Measurements from ENCODE around the gene KIAA2012. TPM values are rescaled to one million over a fixed set of nuclear protein-coding genes. Genes with fewer than 3 reads are reported as not detected.

Gene KIAA2012
- total RNA-seq, 1 donor from 2014 or later, result not detected

- peak overlapping the region; percentile 4 for H3K27ac Mint-ChIP-seq
- no peak overlapping the region for H3K4me3 Mint-ChIP-seq
- peaks cover 4% of the 10 kb centered on the region for H3K27me3 Mint-ChIP-seq
- DNase-seq, result no peak
- no peaks in the 10 kb centered on the region for H3K9me3 Mint-ChIP-seq
- H3K4me1 Mint-ChIP-seq, result peaks cover 22% of the 10 kb centered on the region
- H3K36me3 Mint-ChIP-seq (ENCODE audit: low read depth), result no peaks in the 10 kb centered on the region
- intact Hi-C loops (cut with micrococcal nuclease), result loop anchor here (10.0 kb wide), 1 partner anchor 385 kb away; the partner anchor contains the start of gene ALS2
Observed at GRCh38 chr2:202169832-202170424, 96.9 kb downstream of the KIAA2012 start.

DNA sequence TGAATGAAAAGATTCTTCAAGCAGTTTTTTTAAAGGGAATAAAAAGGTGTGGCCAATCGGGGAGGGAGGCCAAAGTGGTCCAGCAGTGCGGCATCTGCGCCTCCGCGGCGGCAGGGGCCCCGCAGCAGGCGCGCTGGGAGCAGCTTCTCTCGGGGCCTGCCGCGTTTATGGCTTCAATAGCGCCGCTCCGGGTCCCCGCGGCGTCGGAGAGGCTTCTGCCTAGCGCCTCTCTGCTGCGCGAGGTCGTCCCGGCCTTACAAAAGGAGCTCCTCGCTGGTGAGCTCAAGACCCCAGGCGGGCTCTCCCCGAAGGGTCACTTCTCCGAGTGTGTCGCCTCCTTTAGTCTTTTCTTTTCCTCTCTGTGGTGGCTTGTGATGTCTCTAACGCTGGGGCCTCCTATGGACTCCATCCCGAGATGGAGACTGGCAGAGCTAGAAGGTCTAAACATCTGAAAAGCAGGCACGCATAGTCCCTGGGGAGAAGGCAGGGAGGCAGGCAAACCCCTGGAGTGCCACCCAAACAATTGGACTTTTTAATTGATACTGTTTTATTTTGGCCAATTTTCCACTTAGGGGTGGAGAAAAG, 98.3 kb downstream of the KIAA2012 start:
- peak; percentile 60 for DNase-seq
- no peak overlapping the region for H3K27ac Mint-ChIP-seq

DNA sequence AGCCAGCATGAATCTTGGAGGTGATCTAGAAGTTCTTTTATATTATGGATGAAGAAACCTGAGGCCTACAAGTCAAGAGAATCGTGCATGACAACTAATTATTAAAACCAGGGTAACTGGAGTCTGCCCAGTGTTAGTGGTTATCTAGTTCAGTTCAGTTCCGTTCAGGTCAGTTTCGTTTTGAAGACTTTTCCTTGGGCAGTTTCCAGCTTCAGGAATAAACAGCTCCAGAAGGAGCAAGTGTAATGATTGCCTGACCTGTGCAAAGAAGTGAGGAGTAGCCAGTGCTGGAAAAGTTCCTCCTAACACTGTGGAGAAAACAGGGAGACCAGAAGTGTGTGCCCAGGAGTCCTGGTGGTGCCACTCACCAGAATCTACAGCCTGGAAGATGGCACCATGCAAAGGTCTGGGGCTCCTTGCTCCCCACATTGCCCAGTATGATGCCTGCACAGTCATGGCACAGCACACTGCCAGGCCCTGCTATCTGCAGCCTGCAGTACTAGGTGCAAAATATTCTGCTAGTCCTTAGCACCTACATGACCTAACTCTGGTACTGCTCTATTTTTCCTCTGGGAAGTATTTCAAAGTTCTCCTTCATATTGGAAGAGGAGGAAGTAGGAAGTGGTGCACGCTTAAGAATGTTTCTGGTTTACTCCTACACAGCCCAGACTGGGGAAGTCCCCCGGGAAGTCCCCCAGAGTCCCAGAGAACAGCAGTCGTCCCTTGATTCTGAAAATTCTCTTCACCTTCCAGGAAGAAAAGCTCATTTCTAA, 99.6 kb downstream of the KIAA2012 start:
- DNase-seq, result peak; percentile 72
- peaks cover 22% of the 10 kb centered on the region for H3K4me1 Mint-ChIP-seq
- intact Hi-C loops (cut with micrococcal nuclease), result loop anchor here (2.0 to 10.0 kb wide), 2 partner anchors 140 to 388 kb away; partner anchors contain the start of genes ALS2 and FZD7
- H3K27me3 Mint-ChIP-seq, result peaks cover 4% of the 10 kb centered on the region
- H3K36me3 Mint-ChIP-seq (ENCODE audit: low read depth), result no peaks in the 10 kb centered on the region
- no peaks in the 10 kb centered on the region for H3K9me3 Mint-ChIP-seq
- H3K27ac Mint-ChIP-seq, result peak overlapping the region; percentile 86
- peak overlapping the region; percentile 68 for H3K4me3 Mint-ChIP-seq

More for the DNA sequence above, 98.3 kb downstream of the KIAA2012 start:
- intact Hi-C loops (cut with micrococcal nuclease), result loop anchor here (10.0 kb wide), 1 partner anchor 387 kb away; the partner anchor contains the start of gene ALS2
- H3K27me3 Mint-ChIP-seq, result peaks cover 4% of the 10 kb centered on the region
- no peak overlapping the region for H3K4me3 Mint-ChIP-seq
- no peaks in the 10 kb centered on the region for H3K36me3 Mint-ChIP-seq (ENCODE audit: low read depth)
- H3K9me3 Mint-ChIP-seq, result no peaks in the 10 kb centered on the region
- H3K4me1 Mint-ChIP-seq, result peaks cover 22% of the 10 kb centered on the region

DNA sequence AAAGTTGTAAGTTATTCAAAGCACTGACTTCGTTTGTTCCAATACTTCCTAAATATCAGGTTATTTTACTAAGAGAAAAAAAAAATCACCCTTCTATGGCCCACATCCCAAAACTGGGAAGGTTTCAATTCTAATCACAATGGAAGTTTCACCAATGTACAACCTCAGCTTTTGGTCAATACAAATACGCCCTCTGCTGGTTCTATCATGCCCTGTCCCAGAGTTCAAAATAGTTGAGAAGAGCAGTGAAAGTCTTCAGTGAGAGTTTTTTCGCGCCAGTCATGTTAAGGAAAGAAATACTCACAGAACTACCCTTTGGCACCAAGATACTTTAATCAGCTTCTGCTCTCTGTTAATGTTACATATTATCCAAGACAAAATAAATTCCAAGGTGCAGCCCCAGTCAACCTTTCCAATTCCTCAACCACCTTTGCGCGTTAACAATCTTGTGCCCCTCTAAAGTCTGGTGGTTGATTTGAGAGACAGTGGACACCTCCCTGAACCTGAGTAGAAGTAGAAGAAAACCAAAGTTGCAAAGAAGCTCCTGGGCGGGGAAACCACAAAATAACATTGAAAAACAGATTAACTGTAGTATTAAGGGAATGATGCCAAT, 105.4 kb downstream of the KIAA2012 start:
- no peaks in the 10 kb centered on the region for H3K36me3 Mint-ChIP-seq (ENCODE audit: low read depth)
- no peaks in the 10 kb centered on the region for H3K9me3 Mint-ChIP-seq

GRCh38 chr2:202184557-202184956, 111.5 kb downstream of the KIAA2012 start:
- intact Hi-C loops (cut with micrococcal nuclease), result no loop called here
- no peak overlapping the region for H3K27ac Mint-ChIP-seq
- no peak overlapping the region for H3K4me3 Mint-ChIP-seq
- H3K4me1 Mint-ChIP-seq, result no peaks in the 10 kb centered on the region
- no peaks in the 10 kb centered on the region for H3K9me3 Mint-ChIP-seq
- H3K27me3 Mint-ChIP-seq, result peaks cover 32% of the 10 kb centered on the region
- no peak for DNase-seq
- no peaks in the 10 kb centered on the region for H3K36me3 Mint-ChIP-seq (ENCODE audit: low read depth)

More for the DNA sequence above, 105.4 kb downstream of the KIAA2012 start:
- intact Hi-C loops (cut with micrococcal nuclease), result loop anchor here (1.0 to 10.0 kb wide), 4 partner anchors 74 to 944 kb away; partner anchors contain the start of gene ALS2
- Mint-ChIP-seq H3K4me3 (no peak overlapping the region), H3K27ac (no peak overlapping the region), H3K27me3 (peaks cover 9% of the 10 kb centered on the region), H3K4me1 (peaks cover 5% of the 10 kb centered on the region)
- DNase-seq, result peak; percentile 87

GRCh38 chr2:202185156-202185555, 112.1 kb downstream of the KIAA2012 start:
- H3K27ac Mint-ChIP-seq, result no peak overlapping the region
- H3K9me3 Mint-ChIP-seq, result no peaks in the 10 kb centered on the region
- peaks cover 34% of the 10 kb centered on the region for H3K27me3 Mint-ChIP-seq
- intact Hi-C loops (cut with micrococcal nuclease), result no loop called here
- no peak overlapping the region for H3K4me3 Mint-ChIP-seq
- no peak for DNase-seq
- H3K36me3 Mint-ChIP-seq (ENCODE audit: low read depth), result no peaks in the 10 kb centered on the region
- no peaks in the 10 kb centered on the region for H3K4me1 Mint-ChIP-seq

- no peak overlapping the region for H3K27ac Mint-ChIP-seq
- H3K27me3 Mint-ChIP-seq, result peaks cover 33% of the 10 kb centered on the region
- H3K4me3 Mint-ChIP-seq, result no peak overlapping the region
- H3K36me3 Mint-ChIP-seq (ENCODE audit: low read depth), result no peaks in the 10 kb centered on the region
- no peaks in the 10 kb centered on the region for H3K9me3 Mint-ChIP-seq
- intact Hi-C loops (cut with micrococcal nuclease), result no loop called here
- DNase-seq, result no peak
- H3K4me1 Mint-ChIP-seq, result no peaks in the 10 kb centered on the region
Observed at GRCh38 chr2:202186641-202187202, 113.7 kb downstream of the KIAA2012 start.

GRCh38 chr2:202187570-202187969, 114.5 kb downstream of the KIAA2012 start:
- H3K9me3 Mint-ChIP-seq, result no peaks in the 10 kb centered on the region
- no peak overlapping the region for H3K27ac Mint-ChIP-seq
- no peaks in the 10 kb centered on the region for H3K4me1 Mint-ChIP-seq
- DNase-seq, result no peak
- peaks cover 32% of the 10 kb centered on the region for H3K27me3 Mint-ChIP-seq
- intact Hi-C loops (cut with micrococcal nuclease), result no loop called here
- H3K36me3 Mint-ChIP-seq (ENCODE audit: low read depth), result no peaks in the 10 kb centered on the region
- H3K4me3 Mint-ChIP-seq, result no peak overlapping the region

- H3K4me1 Mint-ChIP-seq, result no peaks in the 10 kb centered on the region
- peaks cover 11% of the 10 kb centered on the region for H3K27me3 Mint-ChIP-seq
- no peaks in the 10 kb centered on the region for H3K36me3 Mint-ChIP-seq (ENCODE audit: low read depth)
- no peak overlapping the region for H3K4me3 Mint-ChIP-seq
- no peak overlapping the region for H3K27ac Mint-ChIP-seq
- DNase-seq, result no peak
- intact Hi-C loops (cut with micrococcal nuclease), result no loop called here
- no peaks in the 10 kb centered on the region for H3K9me3 Mint-ChIP-seq
Observed at GRCh38 chr2:202193305-202193704, 120.2 kb downstream of the KIAA2012 start.

- H3K36me3 Mint-ChIP-seq (ENCODE audit: low read depth), result no peaks in the 10 kb centered on the region
- no peaks in the 10 kb centered on the region for H3K9me3 Mint-ChIP-seq
- no peaks in the 10 kb centered on the region for H3K4me1 Mint-ChIP-seq
- no peak for DNase-seq
- no peak overlapping the region for H3K4me3 Mint-ChIP-seq
- H3K27ac Mint-ChIP-seq, result peak overlapping the region; percentile 35
- intact Hi-C loops (cut with micrococcal nuclease), result no loop called here
- peaks cover 10% of the 10 kb centered on the region for H3K27me3 Mint-ChIP-seq
Observed at GRCh38 chr2:202193881-202194353, 120.9 kb downstream of the KIAA2012 start.

DNA sequence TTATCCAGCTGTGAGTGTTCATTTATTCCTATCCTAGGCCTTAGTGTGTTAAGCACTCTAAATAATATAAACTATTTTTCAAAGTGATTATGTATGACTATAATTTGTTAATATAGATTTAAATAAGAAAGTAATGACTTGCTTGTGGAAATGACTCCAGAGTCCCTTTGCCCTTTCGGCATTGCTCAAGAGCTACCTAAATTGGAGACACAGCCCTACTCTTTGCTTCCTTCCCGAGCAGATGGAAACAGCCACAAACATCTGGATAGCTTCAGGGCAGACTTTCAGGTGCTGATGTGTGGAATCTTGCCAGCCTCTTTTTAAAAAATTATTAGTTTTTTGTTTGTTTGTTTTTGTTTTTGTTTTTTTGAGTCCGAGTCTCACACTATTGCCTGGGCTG, 121.4 kb downstream of the KIAA2012 start:
- Mint-ChIP-seq H3K9me3 (no peaks in the 10 kb centered on the region), H3K36me3 (ENCODE audit: low read depth) (no peaks in the 10 kb centered on the region), H3K27me3 (peaks cover 12% of the 10 kb centered on the region), H3K27ac (no peak overlapping the region), H3K4me1 (no peaks in the 10 kb centered on the region), H3K4me3 (no peak overlapping the region)
- intact Hi-C loops (cut with micrococcal nuclease), result no loop called here
- no peak for DNase-seq

- no peaks in the 10 kb centered on the region for H3K9me3 Mint-ChIP-seq
- H3K27ac Mint-ChIP-seq, result no peak overlapping the region
Observed at GRCh38 chr2:202196727-202197126, 123.7 kb downstream of the KIAA2012 start.

More at GRCh38 chr2:202196727-202197126, 123.7 kb downstream of the KIAA2012 start:
- DNase-seq, result no peak
- intact Hi-C loops (cut with micrococcal nuclease), result no loop called here
- peaks cover 11% of the 10 kb centered on the region for H3K27me3 Mint-ChIP-seq
- no peaks in the 10 kb centered on the region for H3K4me1 Mint-ChIP-seq
- H3K4me3 Mint-ChIP-seq, result no peak overlapping the region
- H3K36me3 Mint-ChIP-seq (ENCODE audit: low read depth), result no peaks in the 10 kb centered on the region

All from activated CD4-positive, alpha-beta T cell treated with anti-CD3 and anti-CD28 coated beads, Interleukin-2, amount 10 ng/mL, durations not matched to agents 24 days and 14 days (primary cell).